ENCODE data around the gene RAB14. TPM values are rescaled to one million over a fixed set of nuclear protein-coding genes. Genes with fewer than 3 reads are reported as not detected.

Gene RAB14
- total RNA-seq, 1 donor from 2014 or later = 25.1 TPM

DNA sequence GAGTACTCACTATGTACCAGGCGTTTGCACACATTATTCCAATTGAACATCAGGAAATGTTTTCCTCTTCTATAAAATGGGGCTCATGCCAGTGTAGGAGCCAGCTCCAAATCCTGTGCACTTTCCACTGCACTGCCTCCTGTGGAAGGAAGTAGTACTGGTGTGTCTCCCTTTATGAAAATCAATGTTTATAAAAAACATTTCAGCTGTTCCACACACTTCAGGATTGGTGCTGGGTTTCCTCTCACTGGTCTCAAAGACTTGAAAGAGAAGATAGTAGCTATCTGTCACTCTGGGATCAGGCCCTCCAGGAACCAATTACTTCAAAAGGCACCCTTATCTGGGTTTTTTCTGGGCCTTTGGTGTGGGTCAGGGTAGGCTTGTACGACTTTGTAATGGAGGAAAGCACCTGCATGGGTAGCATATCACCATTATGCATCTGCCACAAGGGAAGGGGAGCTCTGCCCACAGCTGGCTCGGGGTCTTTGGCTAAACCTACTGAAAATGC, 32.5 kb downstream of the RAB14 start:
- H3K36me3 ChIP-seq (ENCODE audit: control insufficient read depth in 3 of 3, insufficient read depth in 3 of 3, low read length in 3 of 3) = peaks cover 12 to 40% (median 33%) of the 10 kb centered on the region in 3 donors
- no peak overlapping the region for H3K27ac ChIP-seq (ENCODE audit: low read depth, low read length)
- H3K27me3 ChIP-seq (ENCODE audit: control insufficient read depth in 3 of 3, insufficient read depth in 3 of 3, low read length in 3 of 3) = no peaks in the 10 kb centered on the region
- no peaks in the 10 kb centered on the region for H3K9me3 ChIP-seq (ENCODE audit: control insufficient read depth in 3 of 3, low read length in 3 of 3)
- no peak overlapping the region for H3K9ac ChIP-seq (ENCODE audit: low read depth in 1 of 3, low read length in 3 of 3)
- H3K4me3 ChIP-seq (ENCODE audit: low read length in 3 of 3) = no peak overlapping the region
- peaks cover 0 to 4% (median 0%) of the 10 kb centered on the region in 3 donors for H3K4me1 ChIP-seq (ENCODE audit: control insufficient read depth in 3 of 3, insufficient read depth in 3 of 3, low read length in 3 of 3)

DNA sequence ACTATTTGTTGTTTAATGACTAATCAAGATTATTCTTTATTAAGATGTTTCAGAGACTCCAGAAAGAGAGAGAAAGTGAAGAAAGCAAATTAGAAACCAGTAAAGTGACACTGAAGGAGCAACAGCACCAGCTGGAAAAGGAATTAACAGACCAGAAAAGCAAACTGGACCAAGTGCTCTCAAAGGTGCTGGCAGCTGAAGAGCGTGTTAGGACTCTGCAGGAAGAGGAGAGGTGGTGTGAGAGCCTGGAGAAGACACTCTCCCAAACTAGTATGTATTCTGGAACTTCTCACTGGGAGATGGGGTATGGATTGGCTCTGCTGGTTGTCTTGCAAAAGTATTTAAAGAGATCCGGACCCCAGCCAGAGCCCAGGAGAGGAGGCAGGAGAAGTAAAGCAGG, 33.6 kb downstream of the RAB14 start:
- Histone ChIP-seq H3K4me3 (ENCODE audit: low read length in 3 of 3) (no peak overlapping the region), H3K27me3 (ENCODE audit: control insufficient read depth in 3 of 3, insufficient read depth in 3 of 3, low read length in 3 of 3) (no peaks in the 10 kb centered on the region), H3K36me3 (ENCODE audit: control insufficient read depth in 3 of 3, insufficient read depth in 3 of 3, low read length in 3 of 3) (peaks cover 10 to 29% (median 26%) of the 10 kb centered on the region in 3 donors), H3K4me1 (ENCODE audit: control insufficient read depth in 3 of 3, insufficient read depth in 3 of 3, low read length in 3 of 3) (no peaks in the 10 kb centered on the region), H3K9me3 (ENCODE audit: control insufficient read depth in 3 of 3, low read length in 3 of 3) (no peaks in the 10 kb centered on the region), H3K9ac (ENCODE audit: low read depth in 1 of 3, low read length in 3 of 3) (no peak overlapping the region), H3K27ac (ENCODE audit: low read depth, low read length) (no peak overlapping the region)

DNA sequence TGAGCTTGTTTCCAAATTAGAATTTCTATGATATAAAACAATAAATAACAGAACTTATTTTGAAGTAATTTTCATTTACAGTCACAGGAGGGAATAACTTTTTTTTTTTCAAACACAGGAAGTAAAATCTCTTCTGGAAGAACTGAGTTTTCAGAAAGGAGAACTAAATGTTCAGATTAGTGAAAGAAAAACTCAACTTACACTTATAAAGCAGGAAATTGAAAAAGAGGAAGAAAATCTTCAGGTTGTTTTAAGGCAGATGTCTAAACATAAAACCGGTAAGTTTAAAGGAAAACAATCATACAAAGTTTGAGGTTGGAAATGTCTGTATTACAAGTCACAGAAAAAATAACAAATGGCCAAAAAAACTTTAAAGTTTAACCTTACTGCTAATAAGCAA, 41.6 kb downstream of the RAB14 start:
- Histone ChIP-seq H3K9ac (ENCODE audit: low read depth in 1 of 3, low read length in 3 of 3) (no peak overlapping the region), H3K36me3 (ENCODE audit: control insufficient read depth in 3 of 3, insufficient read depth in 3 of 3, low read length in 3 of 3) (peaks cover 0 to 36% (median 12%) of the 10 kb centered on the region in 3 donors), H3K27me3 (ENCODE audit: control insufficient read depth in 3 of 3, insufficient read depth in 3 of 3, low read length in 3 of 3) (no peaks in the 10 kb centered on the region), H3K9me3 (ENCODE audit: control insufficient read depth in 3 of 3, low read length in 3 of 3) (no peaks in the 10 kb centered on the region), H3K4me3 (ENCODE audit: low read length in 3 of 3) (no peak overlapping the region), H3K27ac (ENCODE audit: low read depth, low read length) (no peak overlapping the region), H3K4me1 (ENCODE audit: control insufficient read depth in 3 of 3, insufficient read depth in 3 of 3, low read length in 3 of 3) (no peaks in the 10 kb centered on the region)

DNA sequence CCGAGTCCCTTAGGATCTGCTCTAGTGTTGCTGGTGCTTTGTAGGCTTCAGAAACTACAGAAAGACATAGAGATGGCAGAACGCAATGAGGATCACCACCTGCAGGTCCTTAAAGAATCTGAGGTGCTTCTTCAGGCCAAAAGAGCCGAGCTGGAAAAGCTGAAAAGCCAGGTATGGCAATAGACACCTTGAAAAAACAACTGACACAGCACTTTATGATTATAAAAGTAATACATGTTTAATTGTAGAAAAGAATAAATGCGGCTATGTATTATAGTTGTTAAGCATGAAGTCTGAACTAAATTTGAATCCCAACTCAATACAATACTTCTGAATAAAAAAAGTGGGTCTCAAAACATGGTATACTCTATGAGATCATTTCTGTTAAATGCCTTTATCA, 43.7 kb downstream of the RAB14 start:
- H3K9ac ChIP-seq (ENCODE audit: low read depth in 1 of 3, low read length in 3 of 3) = no peak overlapping the region
- H3K27me3 ChIP-seq (ENCODE audit: control insufficient read depth in 3 of 3, insufficient read depth in 3 of 3, low read length in 3 of 3) = no peaks in the 10 kb centered on the region
- H3K9me3 ChIP-seq (ENCODE audit: control insufficient read depth in 3 of 3, low read length in 3 of 3) = no peaks in the 10 kb centered on the region
- H3K4me3 ChIP-seq (ENCODE audit: low read length in 3 of 3) = no peak overlapping the region
- peaks cover 0 to 37% (median 12%) of the 10 kb centered on the region in 3 donors for H3K36me3 ChIP-seq (ENCODE audit: control insufficient read depth in 3 of 3, insufficient read depth in 3 of 3, low read length in 3 of 3)
- H3K4me1 ChIP-seq (ENCODE audit: control insufficient read depth in 3 of 3, insufficient read depth in 3 of 3, low read length in 3 of 3) = no peaks in the 10 kb centered on the region
- H3K27ac ChIP-seq (ENCODE audit: low read depth, low read length) = no peak overlapping the region

DNA sequence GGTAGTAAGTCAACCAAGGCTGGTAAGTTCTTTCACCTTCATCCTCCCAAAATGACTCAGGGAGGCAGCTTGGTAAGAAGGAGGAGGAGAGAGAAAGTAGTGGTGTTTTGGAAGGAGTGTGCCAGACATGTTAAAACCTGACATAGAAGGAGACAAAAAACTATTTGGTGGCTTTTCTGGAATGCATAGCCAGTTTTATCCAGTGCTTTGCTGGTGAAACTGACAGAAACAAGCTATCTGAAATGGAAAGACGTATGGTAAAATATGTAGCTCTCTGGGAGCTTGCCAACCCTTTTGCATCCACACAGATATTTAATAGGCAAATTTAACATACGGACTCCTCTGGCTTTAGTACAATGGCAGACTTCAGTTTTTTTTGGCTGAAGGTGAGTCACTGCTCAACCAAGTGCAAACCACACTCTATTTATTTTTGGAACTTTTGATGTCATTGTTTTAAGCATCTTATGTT, 45.4 kb downstream of the RAB14 start:
- Histone ChIP-seq H3K27me3 (ENCODE audit: control insufficient read depth in 3 of 3, insufficient read depth in 3 of 3, low read length in 3 of 3) (no peaks in the 10 kb centered on the region), H3K4me1 (ENCODE audit: control insufficient read depth in 3 of 3, insufficient read depth in 3 of 3, low read length in 3 of 3) (no peaks in the 10 kb centered on the region), H3K27ac (ENCODE audit: low read depth, low read length) (no peak overlapping the region), H3K4me3 (ENCODE audit: low read length in 3 of 3) (no peak overlapping the region), H3K36me3 (ENCODE audit: control insufficient read depth in 3 of 3, insufficient read depth in 3 of 3, low read length in 3 of 3) (peaks cover 0 to 34% (median 13%) of the 10 kb centered on the region in 3 donors), H3K9ac (ENCODE audit: low read depth in 1 of 3, low read length in 3 of 3) (no peak overlapping the region), H3K9me3 (ENCODE audit: control insufficient read depth in 3 of 3, low read length in 3 of 3) (no peaks in the 10 kb centered on the region)

DNA sequence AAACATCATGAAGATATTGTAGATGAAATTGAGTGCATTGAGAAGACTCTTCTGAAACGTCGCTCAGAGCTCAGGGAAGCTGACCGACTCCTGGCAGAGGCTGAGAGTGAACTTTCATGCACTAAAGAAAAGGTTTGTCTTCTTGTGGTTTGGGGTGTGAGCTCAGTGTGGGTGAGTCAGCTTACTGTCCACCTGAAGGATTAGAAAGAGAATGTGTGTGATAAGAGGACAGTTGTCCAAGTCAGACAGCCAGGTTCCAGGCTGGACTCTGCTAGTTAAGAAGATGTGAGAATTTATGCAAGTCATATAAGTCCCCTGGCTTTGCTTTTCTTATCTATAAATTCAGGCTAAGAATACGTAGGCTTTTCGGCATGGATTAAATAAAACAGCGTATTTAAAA, 46.9 kb downstream of the RAB14 start:
- H3K36me3 ChIP-seq (ENCODE audit: control insufficient read depth in 3 of 3, insufficient read depth in 3 of 3, low read length in 3 of 3) = peaks cover 2 to 32% (median 20%) of the 10 kb centered on the region in 3 donors
- no peak overlapping the region for H3K27ac ChIP-seq (ENCODE audit: low read depth, low read length)
- H3K4me1 ChIP-seq (ENCODE audit: control insufficient read depth in 3 of 3, insufficient read depth in 3 of 3, low read length in 3 of 3) = no peaks in the 10 kb centered on the region
- H3K9ac ChIP-seq (ENCODE audit: low read depth in 1 of 3, low read length in 3 of 3) = no peak overlapping the region
- no peak overlapping the region for H3K4me3 ChIP-seq (ENCODE audit: low read length in 3 of 3)
- H3K9me3 ChIP-seq (ENCODE audit: control insufficient read depth in 3 of 3, low read length in 3 of 3) = no peaks in the 10 kb centered on the region
- H3K27me3 ChIP-seq (ENCODE audit: control insufficient read depth in 3 of 3, insufficient read depth in 3 of 3, low read length in 3 of 3) = no peaks in the 10 kb centered on the region

DNA sequence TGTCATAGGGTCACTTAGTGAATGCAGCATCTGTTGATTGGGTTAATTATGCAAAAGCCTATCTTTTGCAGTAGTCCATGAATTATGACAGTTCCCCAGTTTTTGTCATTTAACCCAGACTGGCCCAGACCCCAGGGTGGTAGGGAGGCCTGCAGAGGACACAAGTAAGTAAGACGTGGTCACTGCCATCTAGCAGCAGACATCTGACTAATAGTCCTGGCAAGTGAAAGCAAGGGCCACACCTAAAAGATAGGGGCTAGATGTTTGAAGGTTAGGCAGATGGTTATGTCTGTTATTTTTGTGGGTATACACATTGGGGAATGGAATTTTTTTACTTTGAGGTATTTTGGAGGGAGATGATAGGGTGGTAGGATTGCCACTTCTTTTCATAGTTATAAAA, 48.0 kb downstream of the RAB14 start:
- peaks cover 4 to 34% (median 26%) of the 10 kb centered on the region in 3 donors for H3K36me3 ChIP-seq (ENCODE audit: control insufficient read depth in 3 of 3, insufficient read depth in 3 of 3, low read length in 3 of 3)
- no peak overlapping the region for H3K9ac ChIP-seq (ENCODE audit: low read depth in 1 of 3, low read length in 3 of 3)
- no peaks in the 10 kb centered on the region for H3K27me3 ChIP-seq (ENCODE audit: control insufficient read depth in 3 of 3, insufficient read depth in 3 of 3, low read length in 3 of 3)
- no peak overlapping the region for H3K27ac ChIP-seq (ENCODE audit: low read depth, low read length)
- no peak overlapping the region for H3K4me3 ChIP-seq (ENCODE audit: low read length in 3 of 3)
- no peaks in the 10 kb centered on the region for H3K9me3 ChIP-seq (ENCODE audit: control insufficient read depth in 3 of 3, low read length in 3 of 3)
- no peaks in the 10 kb centered on the region for H3K4me1 ChIP-seq (ENCODE audit: control insufficient read depth in 3 of 3, insufficient read depth in 3 of 3, low read length in 3 of 3)

DNA sequence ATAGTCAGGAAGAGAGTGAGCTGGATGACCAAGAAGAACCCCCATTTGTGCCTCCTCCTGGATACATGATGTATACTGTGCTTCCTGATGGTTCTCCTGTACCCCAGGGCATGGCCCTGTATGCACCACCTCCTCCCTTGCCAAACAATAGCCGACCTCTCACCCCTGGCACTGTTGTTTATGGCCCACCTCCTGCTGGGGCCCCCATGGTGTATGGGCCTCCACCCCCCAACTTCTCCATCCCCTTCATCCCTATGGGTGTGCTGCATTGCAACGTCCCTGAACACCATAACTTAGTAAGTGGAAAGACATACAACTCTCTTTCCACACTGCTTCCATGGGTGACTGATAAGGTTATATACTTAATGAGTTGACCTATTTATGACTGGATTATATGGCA, 51.5 kb downstream of the RAB14 start:
- Histone ChIP-seq H3K27ac (ENCODE audit: low read depth, low read length) (no peak overlapping the region), H3K4me1 (ENCODE audit: control insufficient read depth in 3 of 3, insufficient read depth in 3 of 3, low read length in 3 of 3) (no peaks in the 10 kb centered on the region), H3K27me3 (ENCODE audit: control insufficient read depth in 3 of 3, insufficient read depth in 3 of 3, low read length in 3 of 3) (no peaks in the 10 kb centered on the region), H3K36me3 (ENCODE audit: control insufficient read depth in 3 of 3, insufficient read depth in 3 of 3, low read length in 3 of 3) (peaks cover 4 to 39% (median 39%) of the 10 kb centered on the region in 3 donors), H3K9me3 (ENCODE audit: control insufficient read depth in 3 of 3, low read length in 3 of 3) (no peaks in the 10 kb centered on the region), H3K9ac (ENCODE audit: low read depth in 1 of 3, low read length in 3 of 3) (no peak overlapping the region), H3K4me3 (ENCODE audit: low read length in 3 of 3) (no peak overlapping the region)

DNA sequence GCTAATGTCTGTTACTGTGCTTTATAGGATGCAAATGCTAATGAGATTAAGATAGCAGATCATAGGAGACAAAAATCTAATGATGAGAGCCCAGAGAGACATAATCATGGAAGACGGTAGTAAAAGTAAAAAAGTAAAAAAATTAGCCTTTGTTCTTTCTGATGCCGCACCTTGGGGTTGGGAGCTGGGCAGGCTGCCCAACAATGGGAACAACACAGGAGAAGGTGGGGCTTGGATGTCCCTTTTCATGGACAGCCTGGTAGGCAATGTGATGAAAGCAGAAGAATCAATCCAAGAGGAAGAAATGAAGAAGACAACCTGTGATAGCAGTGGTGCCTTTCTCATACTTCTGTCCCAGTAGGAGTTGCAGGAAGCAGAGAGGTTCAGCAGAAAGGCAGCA, 57.2 kb downstream of the RAB14 start:
- peaks cover 6 to 67% (median 52%) of the 10 kb centered on the region in 3 donors for H3K36me3 ChIP-seq (ENCODE audit: control insufficient read depth in 3 of 3, insufficient read depth in 3 of 3, low read length in 3 of 3)
- no peak overlapping the region for H3K4me3 ChIP-seq (ENCODE audit: low read length in 3 of 3)
- H3K27ac ChIP-seq (ENCODE audit: low read depth, low read length) = no peak overlapping the region
- H3K27me3 ChIP-seq (ENCODE audit: control insufficient read depth in 3 of 3, insufficient read depth in 3 of 3, low read length in 3 of 3) = no peaks in the 10 kb centered on the region
- no peaks in the 10 kb centered on the region for H3K4me1 ChIP-seq (ENCODE audit: control insufficient read depth in 3 of 3, insufficient read depth in 3 of 3, low read length in 3 of 3)
- H3K9ac ChIP-seq (ENCODE audit: low read depth in 1 of 3, low read length in 3 of 3) = no peak overlapping the region
- no peaks in the 10 kb centered on the region for H3K9me3 ChIP-seq (ENCODE audit: control insufficient read depth in 3 of 3, low read length in 3 of 3)

DNA sequence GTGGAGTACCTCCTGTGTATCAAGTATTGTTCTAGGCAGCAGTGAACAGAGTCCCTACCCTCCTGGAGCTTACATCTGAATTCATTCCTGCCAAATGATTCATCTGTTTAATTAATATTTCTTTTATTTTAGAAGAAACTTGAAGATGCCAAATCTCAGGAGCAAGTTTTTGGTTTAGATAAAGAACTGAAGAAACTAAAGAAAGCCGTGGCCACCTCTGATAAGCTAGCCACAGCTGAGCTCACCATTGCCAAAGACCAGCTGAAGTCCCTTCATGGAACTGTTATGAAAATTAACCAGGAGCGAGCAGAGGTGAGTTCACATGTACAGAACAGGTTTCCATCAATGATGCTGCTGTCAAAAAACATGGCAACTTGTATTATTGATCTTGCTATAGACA, 57.9 kb downstream of the RAB14 start:
- Histone ChIP-seq H3K36me3 (ENCODE audit: control insufficient read depth in 3 of 3, insufficient read depth in 3 of 3, low read length in 3 of 3) (peaks cover 5 to 69% (median 49%) of the 10 kb centered on the region in 3 donors), H3K27ac (ENCODE audit: low read depth, low read length) (no peak overlapping the region), H3K9me3 (ENCODE audit: control insufficient read depth in 3 of 3, low read length in 3 of 3) (no peaks in the 10 kb centered on the region), H3K9ac (ENCODE audit: low read depth in 1 of 3, low read length in 3 of 3) (no peak overlapping the region), H3K27me3 (ENCODE audit: control insufficient read depth in 3 of 3, insufficient read depth in 3 of 3, low read length in 3 of 3) (no peaks in the 10 kb centered on the region), H3K4me1 (ENCODE audit: control insufficient read depth in 3 of 3, insufficient read depth in 3 of 3, low read length in 3 of 3) (no peaks in the 10 kb centered on the region), H3K4me3 (ENCODE audit: low read length in 3 of 3) (no peak overlapping the region)

All from skeletal muscle tissue (tissue), 4 donors.